Lower leg skin (tissue), 4 donors: Measurements from ENCODE around the gene DLG5. TPM values are rescaled to one million over a fixed set of nuclear protein-coding genes. Genes with fewer than 3 reads are reported as not detected.

Source experiments
- DNase-seq, 2 donors: peaks; one replicate each; pipeline ENCODE4 v3.0.0-alpha.2; 2019; ENCODE audit warnings: low spot score in 2 of 2
- H3K4me3 ChIP-seq: fragments of 200-600 bp; sonication (generic); 2 replicates; pipeline ENCODE4 v1.5.1; 2017; ENCODE audit warnings: mild to moderate bottlenecking, low read depth; ENCODE audit not compliant: poor library complexity, severe bottlenecking
- POLR2A ChIP-seq, 2 donors: fragments of 450-650 bp; IDR thresholded peaks; one replicate each; pipeline ENCODE4 v1.6.1; 2016 to 2017; ENCODE audit warnings: antibody characterized with exemption in 2 of 2, mild to moderate bottlenecking in 1 of 2, moderate library complexity in 1 of 2
- WGBS, 2 donors: methylation state at CpG; one replicate each; pipeline ENCODE4 v1.1.5; 2018; 5-methylcytosine and 5-hydroxymethylcytosine counted together
- intact Hi-C: fragments of 100-400 bp; cut with DNase I; formaldehyde crosslinking; loops from one replicate; pipeline ENCODE4 v1.15.0; 2023; ENCODE audit warnings: low total_unique reads
- total RNA-seq, 4 donors: library from RNA; depleted of rRNA; stranded (reverse); fragments of >200 nt; gene quantifications; one replicate each; pipeline ENCODE4 v1.1.0, GENCODE V29; 2016
- TF ChIP-seq, protein P1 (sequence below), 3 donors: fragments of 450-650 bp; IDR thresholded peaks; one replicate each; pipeline ENCODE4 v1.5.1; 2016; ENCODE audit warnings: antibody characterized with exemption in 3 of 3, mild to moderate bottlenecking in 3 of 3, moderate library complexity in 2 of 3

Gene DLG5
- total RNA-seq, 4 donors from 2014 or later, result 91.9 to 165 (median 103) TPM

DNA sequence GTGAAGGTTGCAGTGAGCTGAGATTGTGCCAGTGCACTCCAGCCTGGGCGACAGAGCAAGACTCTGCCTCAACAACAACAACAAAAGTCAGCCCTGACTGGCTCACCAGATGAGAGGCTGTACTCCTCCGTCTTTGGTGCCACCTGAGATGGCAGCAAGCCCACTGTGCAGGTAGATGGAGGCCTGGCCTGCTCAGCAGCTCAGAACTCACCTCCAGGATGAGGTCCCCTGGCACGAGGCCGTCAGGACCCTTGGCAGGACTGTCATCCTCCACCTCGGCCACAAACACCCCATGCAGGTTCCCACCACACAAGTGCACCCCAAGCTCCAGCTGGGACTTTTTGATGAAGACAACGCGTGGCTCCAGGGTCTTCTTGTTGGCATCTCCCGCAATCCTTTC, 117.2 kb downstream of the DLG5 start:
- TF ChIP-seq, protein P1, sequence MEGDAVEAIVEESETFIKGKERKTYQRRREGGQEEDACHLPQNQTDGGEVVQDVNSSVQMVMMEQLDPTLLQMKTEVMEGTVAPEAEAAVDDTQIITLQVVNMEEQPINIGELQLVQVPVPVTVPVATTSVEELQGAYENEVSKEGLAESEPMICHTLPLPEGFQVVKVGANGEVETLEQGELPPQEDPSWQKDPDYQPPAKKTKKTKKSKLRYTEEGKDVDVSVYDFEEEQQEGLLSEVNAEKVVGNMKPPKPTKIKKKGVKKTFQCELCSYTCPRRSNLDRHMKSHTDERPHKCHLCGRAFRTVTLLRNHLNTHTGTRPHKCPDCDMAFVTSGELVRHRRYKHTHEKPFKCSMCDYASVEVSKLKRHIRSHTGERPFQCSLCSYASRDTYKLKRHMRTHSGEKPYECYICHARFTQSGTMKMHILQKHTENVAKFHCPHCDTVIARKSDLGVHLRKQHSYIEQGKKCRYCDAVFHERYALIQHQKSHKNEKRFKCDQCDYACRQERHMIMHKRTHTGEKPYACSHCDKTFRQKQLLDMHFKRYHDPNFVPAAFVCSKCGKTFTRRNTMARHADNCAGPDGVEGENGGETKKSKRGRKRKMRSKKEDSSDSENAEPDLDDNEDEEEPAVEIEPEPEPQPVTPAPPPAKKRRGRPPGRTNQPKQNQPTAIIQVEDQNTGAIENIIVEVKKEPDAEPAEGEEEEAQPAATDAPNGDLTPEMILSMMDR (IDR thresholded peaks at IDR 0.05), result no peak
- no peak for TF ChIP-seq POLR2A (IDR thresholded peaks at IDR 0.05)
- WGBS, 2 donors, result 89 to 94% methylated on average over 7 to 8 of the region's 8 CpGs
- DNase-seq, result no peak

DNA sequence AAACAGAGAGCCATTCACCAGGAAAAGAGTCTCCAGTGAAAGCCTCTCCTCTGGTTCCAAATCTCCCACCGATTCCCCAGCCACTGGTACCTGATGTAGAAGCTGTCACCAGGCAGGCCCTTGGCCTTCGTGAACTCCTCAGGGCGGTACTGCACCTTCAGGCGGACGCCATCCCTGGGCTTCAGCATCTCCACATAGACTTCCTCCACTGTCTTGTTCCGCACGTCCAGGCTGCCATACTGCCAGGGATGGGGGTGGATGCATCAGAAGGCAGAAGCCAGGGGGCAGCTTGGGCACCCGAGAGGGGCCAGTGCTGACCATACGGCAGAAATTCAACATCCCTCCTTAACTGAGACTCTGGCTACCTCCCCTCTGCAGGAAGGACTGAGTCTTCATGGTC, 118.8 kb downstream of the DLG5 start:
- intact Hi-C loops, result no loop called here
- TF ChIP-seq, protein P1 (IDR thresholded peaks at IDR 0.05), result no peak
- TF ChIP-seq POLR2A (IDR thresholded peaks at IDR 0.05), result no peak
- 91 to 97% methylated on average over 9 of the region's 9 CpGs for WGBS, 2 donors
- no peak overlapping the region for H3K4me3 ChIP-seq
- no peak for DNase-seq

More for the DNA sequence above, 117.2 kb downstream of the DLG5 start:
- H3K4me3 ChIP-seq, result no peak overlapping the region
- intact Hi-C loops, result no loop called here

DNA sequence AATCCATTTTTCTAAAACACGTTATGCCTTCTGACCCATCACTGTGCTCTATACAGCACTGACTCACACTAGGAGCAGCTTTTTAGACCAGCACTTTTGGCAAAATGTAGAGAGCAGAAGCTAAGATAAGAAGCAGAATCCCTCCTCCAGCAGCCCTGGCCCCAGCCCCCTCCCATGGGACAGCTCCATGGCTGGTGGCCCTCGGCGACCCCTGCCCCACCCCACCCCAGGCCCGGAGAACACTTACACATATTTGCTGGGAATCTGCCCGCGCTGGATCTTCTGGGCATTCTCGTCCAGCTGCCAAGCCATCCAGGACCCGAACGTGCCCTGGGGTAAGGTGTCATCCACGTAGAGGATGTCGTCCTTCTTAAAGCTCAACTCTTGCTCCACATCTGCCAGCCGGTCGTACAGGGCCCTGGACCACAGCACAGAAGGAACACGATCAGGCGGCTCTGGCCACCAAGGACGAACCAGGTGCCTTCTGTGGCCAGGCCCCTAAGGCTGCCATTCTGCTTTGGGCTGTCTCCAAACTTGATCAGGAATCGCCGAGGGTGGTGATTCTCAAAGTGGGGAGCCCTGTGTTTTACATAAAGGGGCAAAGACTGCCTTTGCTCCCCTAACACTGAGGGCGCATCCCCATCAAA, 119.9 kb downstream of the DLG5 start:
- intact Hi-C loops, result no loop called here
- no peak for DNase-seq
- WGBS, 2 donors, result 85 to 93% methylated on average over 19 of the region's 19 CpGs
- TF ChIP-seq, protein P1 (IDR thresholded peaks at IDR 0.05), result no peak
- no peak for TF ChIP-seq POLR2A (IDR thresholded peaks at IDR 0.05)
- H3K4me3 ChIP-seq, result no peak overlapping the region

DNA sequence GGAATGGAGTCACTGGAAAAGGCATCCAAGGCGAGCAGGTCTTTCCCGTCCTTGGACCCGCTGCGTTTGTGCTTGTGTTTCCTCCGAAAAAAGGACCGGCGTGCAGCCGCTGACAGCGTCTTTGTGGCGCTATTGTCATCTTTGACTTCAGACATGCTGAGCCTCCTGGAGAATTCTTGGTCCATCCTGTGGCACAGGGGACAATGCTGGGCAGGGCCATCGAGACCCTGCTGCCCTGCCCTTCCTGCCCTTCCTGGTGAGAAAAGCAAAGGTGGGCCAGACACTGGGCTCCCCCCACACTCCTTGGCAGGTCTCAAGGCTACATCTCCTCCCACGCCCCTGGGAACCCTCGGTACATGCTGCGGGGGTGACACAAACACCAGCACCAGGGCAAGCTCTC, 120.9 kb downstream of the DLG5 start:
- intact Hi-C loops, result no loop called here
- 90 to 97% methylated on average over 14 of the region's 14 CpGs for WGBS, 2 donors

DNA sequence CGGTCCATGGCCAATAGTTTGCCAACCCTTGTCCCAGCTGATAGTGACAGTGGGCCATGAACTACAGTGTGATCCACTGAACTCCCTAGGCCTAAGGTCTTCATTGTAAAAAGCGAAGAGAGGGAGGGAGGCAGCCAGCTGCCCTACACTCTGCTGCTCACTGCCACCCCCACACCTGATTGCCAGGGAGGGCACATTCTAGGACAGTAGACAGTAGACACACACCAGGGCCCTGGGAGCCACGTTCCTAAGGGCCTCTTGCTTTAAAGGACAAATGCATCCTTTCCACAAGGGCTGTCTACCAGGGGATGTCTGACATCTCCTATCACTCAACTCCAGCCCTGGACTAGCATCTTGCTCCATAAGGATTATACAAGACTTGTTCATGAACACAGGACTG, 122.2 kb downstream of the DLG5 start:
- intact Hi-C loops, result no loop called here
- DNase-seq, result no peak
- H3K4me3 ChIP-seq, result no peak overlapping the region
- 84 to 95% methylated on average over 3 of the region's 3 CpGs for WGBS, 2 donors
- TF ChIP-seq, protein P1 (IDR thresholded peaks at IDR 0.05), result no peak
- no peak for TF ChIP-seq POLR2A (IDR thresholded peaks at IDR 0.05)

More for the DNA sequence above, 120.9 kb downstream of the DLG5 start:
- DNase-seq, result no peak
- TF ChIP-seq, protein P1 (IDR thresholded peaks at IDR 0.05), result no peak
- no peak for TF ChIP-seq POLR2A (IDR thresholded peaks at IDR 0.05)
- H3K4me3 ChIP-seq, result no peak overlapping the region
